ENCODE data around the gene RBPJ.
A peak's percentile ranks its signal among the peaks of the same experiment; 100 is the strongest.

RBPJ gene

GRCh38 chr4:26337612-26338011, 16.8 kb downstream of the RBPJ start:
- DNase-seq (ENCODE audit: low read depth) = no peak
- no peak overlapping the region for H3K4me3 ChIP-seq (replicated peaks; ENCODE audit: low read depth, low read length)
- TF ChIP-seq CTCF (IDR thresholded peaks at IDR 0.05; ENCODE audit: low read length, missing control alignments) = no peak

DNA sequence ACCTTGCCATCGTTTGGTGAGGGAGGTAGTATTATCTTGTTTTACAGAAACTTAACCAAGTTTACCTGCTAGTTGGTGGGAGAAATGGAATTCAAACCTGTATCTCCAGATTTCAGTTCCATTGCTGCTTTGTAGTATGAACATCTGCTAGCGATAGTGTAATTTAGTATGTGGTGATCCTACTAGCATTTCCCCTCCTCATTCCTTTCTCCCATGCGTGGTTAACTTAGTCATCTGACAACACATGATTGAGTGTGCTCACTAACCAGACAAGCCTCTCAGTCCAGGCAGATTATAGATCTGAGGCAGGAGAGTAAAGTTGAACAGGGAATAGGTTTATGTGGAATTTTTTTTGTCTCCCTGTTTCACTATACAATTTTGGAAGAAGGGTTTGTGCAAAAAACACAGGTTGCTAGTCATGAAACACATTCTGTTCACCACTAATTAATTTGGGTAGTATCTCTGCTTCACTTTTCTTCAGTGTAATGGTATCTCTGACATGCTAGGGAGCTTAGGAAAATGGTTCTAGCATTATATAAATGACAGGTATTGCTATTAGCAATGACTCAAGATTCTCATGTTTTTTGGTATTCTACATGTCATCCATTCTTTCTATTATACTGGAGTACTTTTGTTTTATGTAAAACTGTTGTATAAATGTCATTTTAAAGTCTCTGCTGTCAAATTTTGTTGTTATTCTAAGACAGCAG, 21.7 kb downstream of the RBPJ start:
- TF ChIP-seq CTCF (IDR thresholded peaks at IDR 0.05; ENCODE audit: low read length, missing control alignments) = no peak
- no peak overlapping the region for H3K4me3 ChIP-seq (replicated peaks; ENCODE audit: low read depth, low read length)
- DNase-seq (ENCODE audit: low read depth) = peak; percentile 76

- DNase-seq (ENCODE audit: low read depth) = no peak
- H3K4me3 ChIP-seq (replicated peaks; ENCODE audit: low read depth, low read length) = no peak overlapping the region
- no peak for TF ChIP-seq CTCF (IDR thresholded peaks at IDR 0.05; ENCODE audit: low read length, missing control alignments)
These were observed 22.2 kb downstream of the RBPJ start for GRCh38 chr4:26343038-26343398.

DNA sequence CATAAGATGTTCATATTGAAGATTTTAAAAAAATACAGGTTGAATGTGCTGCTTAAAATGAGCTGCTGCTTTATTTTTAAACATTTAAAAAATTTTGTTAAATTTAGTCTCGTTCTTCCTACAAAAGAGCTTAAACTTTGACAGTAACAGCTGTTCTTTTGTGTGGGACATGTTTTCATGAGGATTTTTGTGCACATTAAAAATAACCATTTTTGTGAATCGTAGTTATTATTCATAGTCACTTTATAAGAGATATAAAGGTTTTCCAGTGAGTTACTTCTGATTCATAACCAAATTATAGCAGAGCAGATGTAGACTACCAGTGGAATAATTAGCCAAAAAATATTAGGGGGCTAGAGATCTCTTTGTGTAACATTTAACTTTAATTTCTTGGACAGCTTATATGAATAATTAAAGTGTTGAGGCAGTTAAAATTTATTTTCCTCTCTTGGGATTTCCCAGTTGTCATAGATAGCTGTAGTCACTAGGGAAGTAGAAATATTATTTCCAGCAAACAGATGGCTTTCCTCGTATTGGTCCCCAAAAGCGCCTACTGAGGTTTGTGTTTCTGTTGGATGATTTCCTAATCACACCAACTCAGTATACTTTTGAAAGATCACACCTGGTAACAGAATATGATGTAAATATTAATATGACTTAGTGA, 24.2 kb downstream of the RBPJ start:
- no peak for DNase-seq (ENCODE audit: low read depth)
- H3K4me3 ChIP-seq (replicated peaks; ENCODE audit: low read depth, low read length) = peak overlapping the region; percentile 47
- TF ChIP-seq CTCF (IDR thresholded peaks at IDR 0.05; ENCODE audit: low read length, missing control alignments) = no peak

DNA sequence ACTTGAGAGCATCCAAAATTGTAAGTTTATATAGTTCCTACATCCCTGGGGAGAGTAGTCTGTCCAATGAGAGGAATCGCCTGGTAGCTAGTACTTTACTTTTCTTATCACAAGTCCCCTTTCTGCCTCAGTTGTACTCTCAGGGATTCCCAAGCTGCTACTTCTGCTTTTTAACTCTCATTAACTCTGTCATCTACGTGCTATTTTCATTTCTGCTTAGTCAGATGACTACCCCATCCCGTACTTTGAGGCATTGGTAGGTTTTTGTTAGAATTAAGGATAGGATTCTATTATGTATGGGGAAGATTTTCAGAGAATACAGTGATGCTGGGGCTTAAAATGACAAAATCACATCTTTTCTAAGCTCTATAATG, 24.7 kb downstream of the RBPJ start:
- H3K4me3 ChIP-seq (replicated peaks; ENCODE audit: low read depth, low read length) = peak overlapping the region; percentile 47
- DNase-seq (ENCODE audit: low read depth) = no peak
- no peak for TF ChIP-seq CTCF (IDR thresholded peaks at IDR 0.05; ENCODE audit: low read length, missing control alignments)

DNA sequence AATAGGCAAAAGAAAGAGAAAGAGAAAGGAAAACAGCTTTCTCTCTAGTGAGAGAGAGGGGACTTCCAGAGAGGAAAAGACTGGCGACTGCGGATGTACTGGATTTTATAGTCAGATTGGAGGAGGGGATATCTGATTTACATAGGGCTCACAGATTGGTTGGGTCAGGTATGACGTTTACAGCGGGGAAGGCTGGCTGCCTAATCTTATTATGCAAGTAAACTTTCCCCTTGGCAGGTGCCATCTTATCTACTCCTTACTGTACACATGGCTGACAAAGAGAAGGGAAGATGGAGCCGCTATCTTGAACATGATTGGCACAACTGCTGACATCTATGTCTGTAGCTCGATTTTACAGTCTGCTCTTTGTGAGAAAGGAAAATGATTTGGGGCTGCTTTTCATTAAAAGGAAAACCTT, 25.4 kb downstream of the RBPJ start:
- peak overlapping the region; percentile 47 for H3K4me3 ChIP-seq (replicated peaks; ENCODE audit: low read depth, low read length)
- DNase-seq (ENCODE audit: low read depth) = peak; percentile 82

More for the DNA sequence above, 25.4 kb downstream of the RBPJ start:
- no peak for TF ChIP-seq CTCF (IDR thresholded peaks at IDR 0.05; ENCODE audit: low read length, missing control alignments)

Data from fibroblast of pulmonary artery (primary cell).